Mesenteric fat pad (tissue), 1 donor: ENCODE data around the gene EPOP. TPM values are rescaled to one million over a fixed set of nuclear protein-coding genes. Genes with fewer than 3 reads are reported as not detected.
A peak's percentile ranks its signal among the peaks of the same experiment; 100 is the strongest.

ENCODE experiments used
- DNase-seq: peaks from one replicate; pipeline ENCODE4 v3.0.0-alpha.2; 2020; ENCODE audit warnings: low spot score
- long read RNA-seq: library from polyadenylated mRNA; unstranded; transcript quantifications from one replicate; pipeline ENCODE4 v2.0.0, GENCODE V29; 2020
- total RNA-seq: library from RNA; stranded (reverse); fragmentation: NEBNext Ultra II Directional; extraction: Animal tissue kit (Norgen Biotek cat#: 25700); gene quantifications from one replicate; pipeline ENCODE4 v1.2.1, GENCODE V29; 2021
- donor health status: DM: yes; HTN: yes; CAD: no.

EPOP gene
- total RNA-seq = 2.5 TPM
- long read RNA-seq = 0 reads

DNA sequence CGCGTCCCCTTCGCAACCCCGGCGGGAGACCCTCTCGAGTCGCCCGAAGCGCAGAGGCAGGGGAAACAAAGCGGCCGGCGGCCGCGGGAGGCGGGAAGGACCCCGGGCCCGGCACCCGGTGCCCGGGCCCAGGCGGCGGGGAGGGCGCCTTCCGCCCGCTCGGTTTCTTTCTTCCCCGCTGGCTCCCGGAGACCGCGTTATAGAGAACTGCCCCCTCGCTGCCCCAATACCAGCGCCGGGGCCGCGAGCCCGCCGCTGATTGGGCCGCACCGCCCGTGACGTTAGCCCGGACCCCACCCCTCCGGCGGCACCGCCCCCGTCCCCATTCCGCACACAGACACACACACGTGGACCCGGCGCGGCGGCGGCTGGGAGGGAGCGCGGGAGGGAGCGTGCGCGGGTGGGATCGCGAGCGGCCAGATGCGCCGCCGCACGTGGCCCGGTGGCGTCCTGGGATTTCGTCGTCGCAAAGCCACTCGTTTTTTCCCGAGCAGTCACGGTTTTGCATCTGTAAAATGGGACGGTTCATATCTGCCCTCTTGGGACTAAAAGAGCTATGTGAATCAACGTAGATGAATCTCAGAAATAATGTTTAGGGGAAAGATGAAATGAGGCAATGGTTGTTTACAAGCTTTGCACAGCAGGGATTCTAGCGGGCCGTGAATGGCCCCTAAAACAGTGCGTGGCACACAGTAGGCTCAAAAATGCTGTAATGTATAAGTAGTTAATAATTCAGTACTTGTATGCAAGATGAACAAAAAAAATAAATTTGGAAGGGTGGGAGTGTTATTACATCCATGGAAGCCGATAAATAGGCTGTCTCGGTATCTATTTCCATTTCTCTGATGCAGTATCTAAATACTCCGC, at the start of gene EPOP:
Gene EPOP (minus strand): TSS at position 209 of the 867 bp plus-strand sequence. CDS start 462 bp downstream, outside the sequence.
- DNase-seq = peak; percentile 95

GRCh38 chr17:38721802-38722201, 47.0 kb upstream of the EPOP start:
- DNase-seq = no peak

DNA sequence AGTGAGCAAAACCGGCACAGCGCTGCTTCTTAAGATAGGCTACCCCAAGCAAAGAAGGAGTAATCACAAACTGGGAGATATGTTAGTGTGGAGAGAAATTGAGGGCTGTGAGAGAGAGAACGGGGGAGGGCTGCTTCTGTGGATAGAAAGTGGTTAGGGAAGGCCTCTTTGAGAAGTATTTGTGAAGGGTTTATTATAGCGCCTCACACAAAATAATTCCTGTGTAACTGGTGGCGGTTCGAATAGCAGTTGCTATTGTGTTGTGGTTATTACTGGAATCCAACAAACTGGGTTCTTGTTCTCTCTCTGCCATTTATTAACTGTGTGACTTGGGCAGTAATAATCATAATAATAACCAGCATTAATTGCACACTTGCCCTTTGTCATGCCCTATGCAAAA, 46.2 kb upstream of the EPOP start:
- no peak for DNase-seq

DNA sequence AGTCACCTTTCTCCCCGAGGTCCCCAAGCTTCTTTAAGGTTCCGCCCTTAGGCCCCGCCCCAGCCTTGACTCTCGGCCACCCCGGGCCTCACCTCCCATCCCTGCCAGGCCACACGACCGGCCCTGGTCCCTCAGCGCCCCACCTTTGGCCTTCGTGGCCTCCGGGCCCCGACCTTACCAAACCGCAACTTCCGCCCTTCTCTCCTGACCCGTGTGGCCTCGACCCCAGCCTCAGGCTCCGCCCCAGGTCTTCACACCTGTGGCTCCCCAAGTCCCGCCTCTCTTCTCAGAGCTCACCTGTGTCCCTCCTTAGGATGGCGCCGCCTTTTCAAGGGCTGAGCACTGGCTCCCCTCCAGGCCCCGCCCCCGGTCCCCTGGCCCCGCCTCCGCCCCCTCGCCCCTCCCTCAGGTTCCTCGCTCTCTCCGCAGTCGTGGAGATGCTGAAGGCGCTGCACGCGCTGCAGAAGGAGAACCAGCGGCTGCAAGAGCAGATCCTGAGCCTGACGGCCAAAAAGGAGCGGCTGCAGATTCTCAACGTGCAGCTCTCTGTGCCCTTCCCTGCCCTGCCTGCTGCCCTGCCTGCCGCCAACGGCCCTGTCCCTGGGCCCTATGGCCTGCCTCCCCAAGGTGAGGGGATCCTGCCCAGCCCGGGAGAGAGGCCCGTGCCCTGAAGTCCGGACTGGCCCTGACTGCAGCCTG, 45.3 kb upstream of the EPOP start:
- DNase-seq = no peak

DNA sequence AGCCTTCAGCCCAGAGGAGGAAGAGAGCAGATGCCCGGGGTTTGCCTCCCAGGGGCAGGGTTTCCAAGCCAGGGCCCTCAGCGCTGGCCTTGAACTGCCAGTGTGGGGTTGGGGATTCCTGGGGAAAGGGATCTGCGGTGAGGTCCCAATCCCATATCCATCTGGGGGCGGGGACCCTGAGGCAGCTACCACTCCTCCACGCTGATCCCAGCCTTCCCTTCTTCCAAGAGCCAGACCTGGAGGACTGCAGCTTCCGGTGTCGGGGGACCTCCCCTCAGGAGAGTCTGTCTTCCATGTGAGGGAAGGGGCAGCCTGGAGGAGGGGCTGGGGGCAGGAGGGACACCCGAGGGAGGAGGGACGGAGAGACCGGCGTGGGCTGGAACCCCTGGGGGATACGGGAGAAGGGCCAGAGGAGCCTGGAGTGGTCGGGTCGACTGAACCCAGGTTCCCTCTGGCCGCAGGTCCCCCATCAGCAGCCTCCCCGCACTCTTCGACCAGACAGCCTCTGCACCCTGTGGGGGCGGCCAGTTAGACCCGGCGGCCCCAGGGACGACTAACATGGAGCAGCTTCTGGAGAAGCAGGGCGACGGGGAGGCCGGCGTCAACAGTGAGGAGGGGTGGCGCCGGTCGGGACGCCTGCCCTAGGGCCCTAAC, 44.7 kb upstream of the EPOP start:
- no peak for DNase-seq

DNA sequence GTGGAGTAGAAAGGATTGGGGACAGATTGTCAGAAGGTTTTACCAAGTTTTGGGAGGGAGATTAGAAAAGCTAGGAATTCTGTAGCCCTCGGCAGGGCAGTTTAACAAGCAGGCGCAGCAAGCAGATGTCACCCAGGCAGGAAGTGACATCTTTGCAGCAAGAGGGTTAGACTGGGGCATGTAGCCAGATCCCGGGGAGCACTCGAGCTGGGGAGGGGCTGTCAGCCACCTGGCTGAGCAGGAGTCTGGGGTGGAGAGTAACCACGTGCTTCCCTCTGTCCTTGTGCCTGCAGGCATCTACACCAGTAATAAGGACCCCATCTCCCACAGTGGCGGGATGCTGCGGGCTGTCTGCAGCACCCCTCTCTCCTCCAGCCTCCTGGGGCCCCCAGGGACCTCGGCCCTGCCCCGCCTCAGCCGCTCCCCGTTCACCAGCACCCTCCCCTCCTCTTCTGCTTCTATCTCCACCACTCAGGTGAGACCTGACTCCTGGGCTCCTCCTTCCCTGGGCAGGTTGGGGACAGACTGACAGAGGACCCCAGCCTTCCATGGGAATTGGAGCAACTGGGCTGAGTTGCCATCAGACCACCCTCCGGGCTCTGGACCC, 42.5 kb upstream of the EPOP start:
- DNase-seq = no peak

- no peak for DNase-seq
Measured at GRCh38 chr17:38716368-38717005, 41.7 kb upstream of the EPOP start.

DNA sequence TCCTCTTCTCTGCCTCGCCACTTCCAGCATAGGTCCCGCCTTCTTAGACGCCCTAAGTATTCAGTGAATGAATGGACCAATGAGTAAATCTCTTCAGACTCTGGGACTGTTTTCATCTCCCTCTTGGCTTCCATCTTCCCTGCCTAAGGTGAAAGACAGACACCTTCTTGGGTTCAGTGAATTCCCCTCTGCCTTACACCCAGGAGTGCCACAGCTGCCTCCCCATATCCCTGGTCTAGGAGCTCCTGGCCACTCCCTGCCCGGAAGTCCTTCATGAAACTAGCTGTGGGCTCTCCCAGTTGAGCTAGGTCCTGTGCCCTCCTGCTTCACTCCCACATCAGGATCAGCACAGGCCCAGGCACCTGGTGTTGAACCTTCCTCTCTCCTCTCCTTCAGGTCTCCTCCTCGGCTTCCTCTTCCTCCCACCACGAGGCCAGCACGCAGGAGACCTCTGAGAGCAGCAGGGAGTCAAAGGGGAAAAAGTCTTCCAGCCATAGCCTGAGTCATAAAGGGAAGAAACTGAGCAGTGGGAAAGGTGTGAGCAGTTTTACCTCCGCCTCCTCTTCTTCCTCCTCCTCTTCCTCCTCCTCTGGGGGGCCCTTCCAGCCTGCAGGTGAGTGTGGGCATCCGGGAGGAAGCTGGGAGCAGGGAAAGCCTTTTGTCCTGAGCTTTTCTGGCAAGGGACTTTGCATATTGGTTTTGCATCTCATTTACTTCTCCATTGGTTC, 40.6 kb upstream of the EPOP start:
- no peak for DNase-seq

DNA sequence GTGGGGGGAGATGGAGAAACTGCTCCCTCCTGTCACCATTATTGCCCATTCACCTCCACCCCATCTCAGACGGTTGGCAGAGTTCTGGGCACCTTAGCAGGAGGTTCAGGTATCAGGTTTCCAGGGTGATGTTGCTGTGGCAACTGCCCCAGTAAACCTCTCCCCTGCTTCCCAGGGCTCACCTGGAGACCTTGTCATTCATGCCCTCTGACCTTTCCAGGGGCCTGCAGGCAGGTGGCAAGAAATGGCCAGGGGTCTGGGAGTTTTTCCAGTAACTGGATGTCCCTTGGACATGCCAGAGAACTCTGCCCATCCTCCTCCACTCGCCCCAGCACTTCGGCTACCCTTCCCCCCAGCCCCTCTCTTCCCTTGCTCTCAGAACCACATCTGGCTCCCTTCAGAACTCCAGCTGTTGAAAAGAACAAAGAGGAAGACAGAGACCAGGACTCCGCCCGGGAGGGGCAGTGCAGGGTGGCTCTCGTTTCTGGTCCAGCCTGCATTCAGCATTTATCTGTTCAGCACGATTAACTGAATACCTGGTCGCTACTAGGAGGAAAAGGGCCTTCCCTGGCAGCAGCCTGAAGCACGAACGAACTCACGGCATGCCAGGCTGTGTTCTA, 38.8 kb upstream of the EPOP start:
- no peak for DNase-seq

DNA sequence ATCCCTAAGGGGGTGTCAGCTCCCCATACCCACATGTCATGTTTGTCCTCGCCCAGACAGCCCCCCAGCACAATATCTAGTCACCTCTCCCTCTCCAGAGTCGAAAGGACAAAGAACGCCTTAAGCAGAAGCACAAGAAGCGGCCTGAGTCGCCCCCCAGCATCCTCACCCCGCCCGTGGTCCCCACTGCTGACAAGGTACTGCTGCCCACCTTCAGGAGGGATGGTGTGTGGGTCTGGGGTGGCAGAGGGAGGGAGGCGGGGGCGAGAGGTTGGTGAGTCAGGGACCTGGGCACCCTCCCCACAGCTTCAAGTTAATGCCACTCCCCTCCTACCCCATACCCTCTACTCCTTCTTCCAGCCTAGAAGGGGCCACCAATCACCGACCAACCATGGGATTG, 37.8 kb upstream of the EPOP start:
- no peak for DNase-seq

GRCh38 chr17:38711792-38712571, 37.2 kb upstream of the EPOP start:
- DNase-seq = no peak

DNA sequence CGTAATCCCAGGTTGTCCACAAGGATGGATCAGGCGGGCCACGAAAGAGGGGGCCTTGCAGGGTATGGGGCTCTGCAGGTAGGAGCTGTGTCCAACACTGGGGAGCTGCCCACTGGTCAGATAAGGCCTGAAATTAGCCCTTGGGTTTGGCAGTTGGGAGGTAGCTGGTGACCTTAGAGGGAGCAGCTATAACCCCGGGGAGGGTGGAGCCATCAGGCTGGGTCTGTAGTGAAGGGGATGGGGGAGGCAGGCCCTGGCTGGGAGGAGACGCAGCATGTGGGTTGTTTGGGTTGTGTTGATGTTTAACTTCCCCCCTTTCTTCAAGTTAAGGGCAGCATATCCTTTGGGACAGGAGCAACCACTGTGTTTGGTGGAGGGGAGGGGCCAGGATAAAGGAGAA, 36.2 kb upstream of the EPOP start:
- DNase-seq = no peak

- no peak for DNase-seq
Measured at GRCh38 chr17:38710604-38710962, 35.8 kb upstream of the EPOP start.

DNA sequence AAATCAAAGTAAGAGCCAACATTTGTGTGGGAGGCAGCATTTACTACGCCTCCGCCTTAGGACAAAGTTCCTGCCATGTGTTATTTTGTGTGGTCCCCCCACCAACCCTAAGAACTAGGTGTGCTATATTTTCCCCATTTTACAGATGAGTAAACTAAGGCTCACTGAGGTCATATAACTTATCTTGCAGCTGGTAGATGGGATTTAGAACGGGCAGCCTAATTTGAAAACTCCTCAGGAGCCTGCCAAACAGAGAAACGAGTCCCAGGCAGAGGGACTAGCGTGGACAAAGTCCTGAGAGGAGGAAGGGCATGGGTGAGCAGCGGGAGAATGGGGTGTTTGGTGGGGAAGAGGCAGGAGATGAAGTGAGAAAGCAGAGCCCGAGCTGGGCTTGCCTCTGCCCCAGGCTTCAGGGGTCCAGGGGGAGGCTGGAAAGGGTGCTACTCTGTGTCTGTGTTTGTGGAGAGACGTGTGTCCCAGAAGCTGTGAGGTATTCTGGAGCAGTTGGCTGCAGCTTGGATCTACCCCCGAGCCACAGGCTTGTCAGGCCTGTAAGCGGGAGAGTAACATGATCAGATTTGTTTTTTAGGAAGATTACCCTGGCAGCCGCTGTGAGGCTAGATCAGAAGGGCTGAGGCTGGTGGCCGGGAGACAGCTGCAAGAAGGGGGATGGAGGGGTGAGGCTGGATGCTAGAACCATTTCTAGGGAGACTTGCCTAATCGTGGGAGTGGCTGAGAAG, 35.3 kb upstream of the EPOP start:
- DNase-seq = no peak

DNA sequence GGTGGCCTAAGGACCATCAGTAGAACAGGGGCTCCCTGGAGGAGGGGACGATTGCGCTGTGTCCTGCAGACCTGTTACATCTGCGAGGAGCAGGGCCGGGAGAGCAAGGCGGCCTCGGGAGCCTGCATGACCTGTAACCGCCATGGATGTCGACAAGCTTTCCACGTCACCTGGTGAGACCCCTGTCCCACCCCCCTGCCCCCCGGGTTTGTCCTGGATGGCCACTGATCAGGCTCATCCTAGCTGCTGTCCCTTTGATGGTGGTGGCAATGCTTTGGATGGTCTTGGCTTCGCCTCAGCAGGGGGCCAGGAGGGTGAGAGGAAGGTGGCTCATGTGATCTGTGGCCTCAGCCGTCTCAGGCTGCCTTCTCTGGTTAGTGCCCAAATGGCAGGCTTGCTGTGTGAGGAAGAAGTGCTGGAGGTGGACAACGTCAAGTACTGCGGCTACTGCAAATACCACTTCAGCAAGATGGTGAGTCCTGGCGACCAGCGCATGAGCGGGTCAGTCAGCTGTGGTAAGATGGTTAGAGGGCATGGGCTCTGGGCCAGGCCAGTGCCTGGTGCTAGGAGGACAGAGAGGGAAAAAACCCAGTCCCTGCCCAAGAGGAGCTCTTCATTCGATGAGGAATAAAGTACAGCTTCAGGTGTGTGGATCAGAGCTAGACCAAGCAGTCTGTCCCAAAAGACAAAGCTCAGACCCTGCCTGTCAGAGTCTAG, 34.5 kb upstream of the EPOP start:
- no peak for DNase-seq

- no peak for DNase-seq
Measured at GRCh38 chr17:38707678-38708351, 33.1 kb upstream of the EPOP start.

GRCh38 chr17:38706505-38707216, 31.9 kb upstream of the EPOP start:
- DNase-seq = no peak
